NOMO-1 treated with DMSO at 0.1 percent for 48 hours (cell line): ENCODE measurements around the gene CCDC200.
"Not testable (repeated sequence)": the region's sequence is repeated elsewhere in the genome, so short reads cannot be mapped to it uniquely, and the experiment has no call there.

Source experiments
- DNase-seq: peaks from one replicate; lab custom pipeline; 2025; ENCODE audit not compliant: unreplicated experiment; lab: John Stamatoyannopoulos, UW

CCDC200 gene

DNA sequence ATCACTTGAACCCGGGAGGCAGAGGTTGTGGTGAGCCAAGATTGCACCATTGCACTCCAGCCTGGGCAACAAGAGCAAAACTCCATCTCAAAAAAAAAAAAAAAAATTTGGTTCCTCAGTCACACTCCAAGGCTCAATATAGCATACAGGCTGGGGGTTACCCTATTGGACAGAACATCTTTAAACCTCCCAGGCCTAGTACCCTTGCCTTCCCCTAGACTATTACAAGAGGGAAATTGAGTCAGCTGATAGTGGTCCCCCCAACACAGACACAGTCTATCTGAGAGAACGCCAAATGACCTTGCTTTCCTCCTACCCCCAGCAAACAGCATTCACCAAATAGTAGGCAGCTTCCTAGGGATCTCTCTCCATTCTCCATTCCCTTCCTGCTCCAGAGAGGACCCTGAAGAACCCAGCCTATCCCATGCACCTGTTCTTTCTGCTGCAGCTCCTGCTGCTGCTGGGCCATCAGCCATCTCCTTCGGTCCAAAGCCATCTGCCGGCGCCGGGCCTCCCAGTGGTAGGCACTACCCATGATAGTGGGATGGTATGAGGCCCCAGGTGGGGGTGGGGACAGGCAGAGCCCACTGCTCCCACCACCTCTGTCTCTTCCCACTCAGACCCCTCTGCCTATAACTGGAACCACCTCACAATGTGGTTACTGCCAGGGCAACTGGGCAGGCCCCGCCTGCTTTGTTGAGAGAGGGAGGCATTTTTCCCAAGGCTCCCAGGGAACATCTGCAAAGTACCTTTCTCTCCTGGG is at the start of gene CCDC200:
Gene CCDC200 (minus strand): TSS at position 604 of the 763 bp plus-strand sequence. CDS start 69 bp downstream, at position 535.
- not testable (repeated sequence) for DNase-seq

DNA sequence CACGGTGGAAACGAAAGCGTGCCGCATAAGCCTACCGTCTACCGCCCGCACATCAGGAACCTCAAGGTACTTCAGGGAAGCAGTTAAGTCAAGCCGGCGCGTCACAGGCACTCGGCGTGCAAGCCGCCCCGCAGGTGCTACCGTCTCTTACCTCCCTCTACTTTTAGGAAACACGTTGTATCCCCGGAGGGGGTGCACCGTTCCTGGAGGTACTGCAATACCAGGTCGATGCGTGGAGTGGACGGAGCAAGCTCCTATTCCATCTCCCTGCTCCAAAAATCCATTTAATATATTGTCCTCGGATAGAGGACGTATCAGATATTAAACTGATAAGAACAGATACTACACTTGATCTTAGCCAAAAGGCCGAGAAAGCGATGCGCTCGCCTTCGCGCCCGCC is 44.5 kb upstream of the CCDC200 start:
- not testable (repeated sequence) for DNase-seq

GRCh38 chr17:43272483-43272882 is 44.1 kb upstream of the CCDC200 start:
- not testable (repeated sequence) for DNase-seq

- DNase-seq: not testable (repeated sequence)
Observed at GRCh38 chr17:43270552-43271504, 42.4 kb upstream of the CCDC200 start.

- not testable (repeated sequence) for DNase-seq
Observed at GRCh38 chr17:43246456-43246855, 18.0 kb upstream of the CCDC200 start.

GRCh38 chr17:43240596-43241352 is 12.4 kb upstream of the CCDC200 start:
- DNase-seq: not testable (repeated sequence)

GRCh38 chr17:43239597-43239996 is 11.2 kb upstream of the CCDC200 start:
- DNase-seq: not testable (repeated sequence)

- DNase-seq: not testable (repeated sequence)
Observed at GRCh38 chr17:43233877-43234276, 5.5 kb upstream of the CCDC200 start, which contains the start of gene RNU2-1. Gene RNU2-1, minus strand, starts transcription at chr17:43233977.

- DNase-seq: not testable (repeated sequence)
Observed at GRCh38 chr17:43233263-43233662, 4.8 kb upstream of the CCDC200 start.

DNA sequence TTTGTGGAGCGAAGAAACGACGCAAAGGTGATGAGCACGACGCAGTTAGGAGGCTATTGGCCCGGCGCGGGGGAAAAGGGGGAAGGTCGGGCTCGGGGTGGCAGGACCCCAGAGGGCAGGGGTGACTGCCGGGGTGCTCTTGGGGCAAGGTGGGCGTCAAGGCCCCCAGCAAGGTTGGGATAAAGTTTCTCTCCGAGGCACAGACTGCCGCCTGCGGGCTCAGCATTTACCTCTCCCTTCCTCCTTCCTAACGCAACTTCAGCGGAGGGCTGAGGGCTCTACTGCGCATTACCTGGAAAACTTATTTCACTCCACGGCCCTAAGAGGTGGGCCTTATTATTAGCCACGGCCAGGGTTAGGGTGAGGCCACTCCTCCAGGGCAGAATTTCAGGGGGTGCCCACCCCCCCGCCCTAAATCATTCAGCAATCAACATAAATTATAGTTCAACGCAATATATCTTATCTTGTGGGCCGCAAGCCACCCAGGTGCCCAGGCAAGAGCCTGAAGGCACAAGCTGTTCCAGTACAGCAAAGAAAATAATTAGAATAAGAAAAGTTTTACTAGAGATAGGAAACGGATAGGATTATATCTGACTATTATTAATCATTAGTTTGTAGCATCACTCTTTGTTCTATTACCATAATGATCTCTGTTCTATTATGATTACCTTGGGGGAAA is 3.7 kb upstream of the CCDC200 start:
- not testable (repeated sequence) for DNase-seq

DNA sequence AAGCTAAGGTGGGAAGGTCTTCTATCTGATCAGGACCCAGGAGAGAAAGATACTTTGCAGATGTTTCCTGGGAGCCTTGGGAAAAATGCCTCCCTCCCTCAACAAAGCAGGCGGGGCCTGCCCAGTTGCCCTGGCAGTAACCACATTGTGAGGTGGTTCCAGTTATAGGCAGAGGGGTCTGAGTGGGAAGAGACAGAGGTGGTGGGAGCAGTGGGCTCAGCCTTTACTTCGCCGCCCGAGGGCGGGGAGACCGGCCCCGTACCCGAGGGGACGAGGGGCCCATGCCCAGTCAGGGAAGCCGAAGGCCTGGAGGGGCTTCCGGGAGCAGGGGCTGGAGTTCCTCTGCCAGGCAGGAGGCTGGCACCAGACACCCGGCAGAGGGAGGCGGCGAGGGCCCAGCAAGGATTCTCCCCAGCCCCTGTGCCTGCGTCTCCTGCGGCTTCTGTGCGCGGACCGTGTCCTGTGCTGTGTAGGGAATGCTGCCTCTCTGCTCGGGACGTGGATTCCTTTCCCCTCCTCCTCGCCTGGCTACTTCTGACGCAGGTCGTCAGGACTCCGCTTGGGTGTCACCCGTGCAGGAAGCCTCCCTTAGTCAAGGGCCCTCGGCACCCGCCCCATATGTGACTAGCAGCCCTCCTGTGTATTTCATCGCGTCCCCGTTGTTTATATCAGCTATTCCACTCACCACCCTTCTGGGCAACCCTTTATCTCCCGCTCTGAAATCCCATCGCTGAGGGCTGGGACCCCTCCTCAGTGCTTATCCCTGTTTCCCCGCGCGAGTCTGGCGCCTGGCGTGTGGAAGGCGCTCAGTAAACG is 3.0 kb upstream of the CCDC200 start:
- DNase-seq: not testable (repeated sequence)

- DNase-seq: no peak
Observed at GRCh38 chr17:43226393-43226792, 2.0 kb downstream of the CCDC200 start.

GRCh38 chr17:43224146-43224705 is 4.2 kb downstream of the CCDC200 start:
- no peak for DNase-seq

GRCh38 chr17:43220511-43221125 is 7.8 kb downstream of the CCDC200 start:
- DNase-seq: no peak

DNA sequence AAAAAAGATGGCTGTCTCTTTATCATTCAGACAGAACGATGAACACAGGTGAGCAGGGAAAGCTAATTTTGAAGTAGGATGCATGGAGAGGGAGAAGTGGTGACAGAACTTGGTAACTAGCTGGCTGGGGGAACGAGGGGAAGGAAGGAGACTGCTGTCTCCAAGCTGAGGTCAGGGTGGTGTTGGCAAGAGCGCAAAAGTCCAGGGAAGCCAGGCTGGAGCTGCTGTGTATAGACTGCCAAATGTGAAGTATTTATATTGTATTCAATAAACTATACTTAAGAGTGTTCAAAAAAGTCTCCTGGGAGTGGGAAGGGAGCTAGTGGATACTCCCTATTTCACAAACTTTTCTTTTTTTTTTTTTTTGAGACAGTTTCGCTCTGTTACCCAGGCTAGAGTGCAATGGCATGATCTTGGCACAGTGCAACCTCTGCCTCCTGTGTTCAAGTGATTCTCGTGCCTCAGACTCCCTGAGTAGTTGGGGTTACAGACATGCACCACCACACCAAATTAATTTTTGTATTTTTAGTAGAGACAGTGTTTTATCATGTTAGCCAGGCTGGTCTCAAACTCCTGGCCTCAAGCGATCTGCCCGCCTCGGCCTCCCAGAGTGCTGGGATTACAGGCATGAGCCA is 8.6 kb downstream of the CCDC200 start:
- no peak for DNase-seq

- DNase-seq: no peak
Observed at GRCh38 chr17:43219001-43219400, 9.4 kb downstream of the CCDC200 start.

GRCh38 chr17:43217614-43218087 is 10.8 kb downstream of the CCDC200 start:
- no peak for DNase-seq
